ENCODE data around the gene IL15. TPM values are rescaled to one million over a fixed set of nuclear protein-coding genes. Genes with fewer than 3 reads are reported as not detected.

Gene IL15
- total and polyA plus RNA-seq, 2 of the 8 experiments (the other 6 are each of a cell fraction or from before 2014, with no cell fraction given), result 0.30 to 0.61 TPM

DNA sequence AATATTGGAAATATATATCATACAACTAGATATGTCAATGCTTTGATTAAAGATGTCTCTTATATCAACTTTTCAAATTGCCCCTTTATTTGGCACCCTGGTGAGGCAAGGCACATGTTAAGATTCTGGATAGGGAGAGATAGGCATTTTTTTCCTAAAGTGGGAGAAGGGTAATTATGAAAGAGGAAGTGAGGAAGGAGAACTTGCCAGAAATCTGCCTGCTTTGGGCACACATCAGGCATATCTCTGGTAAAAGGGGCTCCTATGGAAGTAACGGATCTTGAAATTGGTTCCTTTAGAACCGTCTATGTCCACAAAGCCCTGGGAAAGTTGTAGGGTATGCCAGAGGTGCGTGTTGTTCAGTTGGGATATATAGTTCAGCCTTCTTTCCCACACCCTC is 5.7 kb downstream of the IL15 start:
- Histone ChIP-seq H3K23me2 (ENCODE audit: low read depth, low read length) (peaks cover 2% of the 10 kb centered on the region; the same call in 1 of the 2 replicates), H2BK15ac (ENCODE audit: low read length) (no peak overlapping the region), H3K23ac (ENCODE audit: insufficient read length) (no peak overlapping the region), H3K18ac (ENCODE audit: extremely low read depth, low read length) (no peak overlapping the region), H2BK120ac (replicated peaks; ENCODE audit: low read depth, low read length) (no peak overlapping the region), H3K14ac (ENCODE audit: insufficient read length) (no peak overlapping the region), H3K4me2 (ENCODE audit: insufficient read depth in 1 of 2, low read depth in 2 of 2, low read length in 2 of 2) (no peak overlapping the region), H3K27me3 (replicated peaks in 1 of 4; ENCODE audit: control insufficient read depth in 3 of 4, extremely low read depth in 1 of 4, insufficient read depth in 3 of 4, low read length in 3 of 4) (peaks cover 1 to 5% (median 5%) of the 10 kb centered on the region in 4 experiments; a peak in 6 of 7 replicates), H2AK5ac (ENCODE audit: low read depth, low read length) (no peak overlapping the region), H4K8ac (ENCODE audit: extremely low read depth, insufficient read depth, low read length) (no peak overlapping the region), H3K79me2 (ENCODE audit: control insufficient read depth in 1 of 2, insufficient read depth in 2 of 2, low read length in 2 of 2) (no peaks in the 10 kb centered on the region), H3K36me3 (ENCODE audit: control insufficient read depth in 2 of 4, insufficient read depth in 4 of 4, low read length in 3 of 4) (no peaks in the 10 kb centered on the region), H3K56ac (replicated peaks; ENCODE audit: insufficient read length, low read depth, low read length) (no peak overlapping the region), H3K4ac (replicated peaks; ENCODE audit: insufficient read length, low read depth, low read length) (no peak overlapping the region), H3K4me1 (replicated peaks in 1 of 4; ENCODE audit: control insufficient read depth in 3 of 4, insufficient read depth in 4 of 4, low read length in 3 of 4) (peaks cover 0 to 3% (median 0%) of the 10 kb centered on the region in 4 experiments; a peak in 2 of 7 replicates), H3K9me3 (ENCODE audit: insufficient read depth in 2 of 2, low read depth in 1 of 2, low read length in 1 of 2) (no peaks in the 10 kb centered on the region), H3K9ac (replicated peaks in 1 of 4; ENCODE audit: extremely low read depth in 1 of 4, low read depth in 3 of 4, low read length in 3 of 4) (no peak overlapping the region), H2BK12ac (ENCODE audit: low read depth, low read length) (peak overlapping the region; percentile 21; the same call in 1 of the 2 replicates), H3K79me1 (ENCODE audit: low read depth, low read length) (no peaks in the 10 kb centered on the region), H2BK20ac (ENCODE audit: low read length) (no peak overlapping the region), H4K5ac (ENCODE audit: insufficient read length, low read depth, low read length) (no peak overlapping the region), H4K20me1 (replicated peaks in 1 of 2; ENCODE audit: control insufficient read depth in 1 of 2, insufficient read depth in 2 of 2, low read length in 2 of 2) (no peaks in the 10 kb centered on the region), H2BK5ac (ENCODE audit: low read depth, low read length) (no peak overlapping the region), H3K4me3 (ENCODE audit: extremely low read depth in 1 of 4, insufficient read depth in 2 of 4, low read depth in 3 of 4, low read length in 4 of 4) (no peak overlapping the region), H2AFZ (ENCODE audit: low read length) (0 out of 2 replicates have a peak overlapping the region, but pooled peaks have one; percentile 1), H3K27ac (ENCODE audit: low read depth, low read length) (no peak overlapping the region), H4K91ac (replicated peaks; ENCODE audit: insufficient read length, low read length) (no peak overlapping the region)
- ChIA-PET CTCF (ENCODE audit: partially characterized antibody) (interaction anchor here (0.6 to 3.0 kb wide), 2 partner anchors 12 to 343 kb away, joined by 4 to 9 read pairs; no protein-coding TSS in a partner anchor), POLR2A (ENCODE audit: partially characterized antibody) (no interaction called here)
- DNase-seq (ENCODE audit: low read depth in 1 of 2, low spot score in 2 of 2), result no peak
- 100% methylated on average over 3 of the region's 3 CpGs; no CpG with 5 or more reads in 1 of the 2 experiments for WGBS, 2 experiments (ENCODE audit: extremely low coverage in 1 of 2, insufficient coverage in 1 of 2, insufficient read length in 1 of 2, insufficient replicate concordance in 2 of 2, low coverage in 1 of 2, low lambda C conversion rate in 2 of 2, missing lambda C conversion rate in 1 of 2)
- FAIRE-seq, result no peak
- TF ChIP-seq HDAC6 (IDR thresholded peaks at IDR 0.05; ENCODE audit: low read depth, low read length) (no peak), POLR2AphosphoS5 (IDR thresholded peaks at IDR 0.05; ENCODE audit: low read depth, low read length) (no peak), JUN (IDR thresholded peaks at IDR 0.05; ENCODE audit: low read depth, low read length) (no peak), SIN3A (conservative IDR thresholded peaks at IDR 0.05 in 1 of 2, IDR thresholded peaks at IDR 0.05 in 1 of 2; ENCODE audit: low read depth in 1 of 2, low read length in 2 of 2) (no peak), ZNF274 (IDR thresholded peaks at IDR 0.05; ENCODE audit: borderline replicate concordance, extremely low read depth, low read length) (no peak), JUND (IDR thresholded peaks at IDR 0.05; ENCODE audit: low read length) (no peak), HDAC2 (IDR thresholded peaks at IDR 0.05; ENCODE audit: borderline replicate concordance in 1 of 2, low read depth in 2 of 2, low read length in 2 of 2) (no peak), SP2 (IDR thresholded peaks at IDR 0.05; ENCODE audit: low read length) (no peak), CBX5 (IDR thresholded peaks at IDR 0.05; ENCODE audit: low read depth, low read length) (no peak)
- TF ChIP-seq, protein P1, sequence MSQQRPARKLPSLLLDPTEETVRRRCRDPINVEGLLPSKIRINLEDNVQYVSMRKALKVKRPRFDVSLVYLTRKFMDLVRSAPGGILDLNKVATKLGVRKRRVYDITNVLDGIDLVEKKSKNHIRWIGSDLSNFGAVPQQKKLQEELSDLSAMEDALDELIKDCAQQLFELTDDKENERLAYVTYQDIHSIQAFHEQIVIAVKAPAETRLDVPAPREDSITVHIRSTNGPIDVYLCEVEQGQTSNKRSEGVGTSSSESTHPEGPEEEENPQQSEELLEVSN (IDR thresholded peaks at IDR 0.05), result no peak

All from H1 (cell line).